ENCODE data around the gene ALPK1. TPM values are rescaled to one million over a fixed set of nuclear protein-coding genes. Genes with fewer than 3 reads are reported as not detected.

The ALPK1 gene
- total and polyA plus RNA-seq, 2 of the 4 experiments (the other 2 are of a cell fraction): 3.3 to 7.9 TPM

GRCh38 chr4:112355662-112356061 is 58.5 kb downstream of the ALPK1 start:
- no peaks in the 10 kb centered on the region for H4K20me1 ChIP-seq (ENCODE audit: insufficient read depth, low read length)
- no peak overlapping the region for H4K91ac ChIP-seq (ENCODE audit: insufficient read depth, low read depth, low read length)
- no peak overlapping the region for H2BK15ac ChIP-seq (ENCODE audit: low read depth, low read length)
- no TSS peak for BruUV-seq (replicated peaks)
- no peaks in the 10 kb centered on the region for H3K36me3 ChIP-seq (ENCODE audit: control insufficient read depth, insufficient read depth, low read length)
- H3K56ac ChIP-seq (ENCODE audit: extremely low read depth, insufficient read depth, low read length): no peak overlapping the region
- CTCF ChIA-PET: no interaction called here
- no peak overlapping the region for H2AK5ac ChIP-seq (ENCODE audit: low read depth, low read length)
- H2BK120ac ChIP-seq (ENCODE audit: low read depth, low read length): no peak overlapping the region
- no peak overlapping the region for H4K5ac ChIP-seq (ENCODE audit: low read depth, low read length)
- no peaks in the 10 kb centered on the region for H3K79me1 ChIP-seq (ENCODE audit: low read depth in 1 of 2, low read length in 2 of 2)
- peaks cover 3% of the 10 kb centered on the region; the same call in 1 of the 2 replicates for H3K9me3 ChIP-seq (ENCODE audit: control insufficient read depth, insufficient read depth, low read length)
- no peak overlapping the region for H3K9ac ChIP-seq (ENCODE audit: low read depth, low read length)
- H3K4me3 ChIP-seq (ENCODE audit: insufficient read depth, low read depth, low read length): no peak overlapping the region
- dilution Hi-C loops (cut with HindIII; ENCODE audit: low sequenced_read_pairs, unreplicated experiment) (no loop called here), in situ Hi-C loops (cut with MboI; ENCODE audit: low sequenced_read_pairs) (no loop called here), intact Hi-C loops (cut with micrococcal nuclease) (no loop called here)
- H3K4me2 ChIP-seq (ENCODE audit: low read depth, low read length): no peak overlapping the region
- H2AK9ac ChIP-seq (replicated peaks; ENCODE audit: low read depth, low read length, poor library complexity): no peak overlapping the region
- no peak overlapping the region for H2AFZ ChIP-seq (replicated peaks; ENCODE audit: low read length, poor library complexity)
- POLR2A ChIA-PET (ENCODE audit: unreplicated experiment): no interaction called here
- ATAC-seq (ENCODE audit: low read depth): no peak
- H3K23ac ChIP-seq (ENCODE audit: low read depth, low read length): no peak overlapping the region
- no peak overlapping the region for H2BK20ac ChIP-seq (ENCODE audit: low read depth, low read length)
- no peaks in the 10 kb centered on the region for H3K4me1 ChIP-seq (ENCODE audit: control insufficient read depth, insufficient read depth, low read length)
- 0 out of 2 replicates have a peak, but pooled peaks cover 5% of the 10 kb centered on the region for H3K9me1 ChIP-seq (ENCODE audit: insufficient read depth, low read length)
- TF ChIP-seq MAZ (IDR thresholded peaks at IDR 0.05; ENCODE audit: borderline replicate concordance, low read depth, low read length) (no peak), NFE2L2 (IDR thresholded peaks at IDR 0.05; ENCODE audit: low read depth, low read length) (no peak), CHD1 (IDR thresholded peaks at IDR 0.05; ENCODE audit: low read depth, low read length) (no peak)
- no peak overlapping the region for H3K18ac ChIP-seq (ENCODE audit: low read depth, low read length)
- no peaks in the 10 kb centered on the region for H3K27me3 ChIP-seq (ENCODE audit: control insufficient read depth, insufficient read depth, low read length)
- H3K27ac ChIP-seq (ENCODE audit: insufficient read depth, low read length): no peak overlapping the region
- DNase-seq: no peak
- no peak overlapping the region for H2BK5ac ChIP-seq (ENCODE audit: low read depth, low read length, poor library complexity, severe bottlenecking)
- H3K14ac ChIP-seq (replicated peaks; ENCODE audit: low read depth, low read length): no peak overlapping the region
- no peak overlapping the region for H3K4ac ChIP-seq (ENCODE audit: low read depth, low read length)
- 100% methylated on average over 9 of the region's 20 CpGs; no CpG with 5 or more reads in 1 of the 2 experiments for WGBS, 2 experiments (ENCODE audit: extremely low coverage in 2 of 2, insufficient read length in 1 of 2)
- H4K8ac ChIP-seq (ENCODE audit: low read depth in 2 of 2, low read length in 2 of 2): no peak overlapping the region
